K562 (cell line): ENCODE data around the gene RTCA. TPM values are rescaled to one million over a fixed set of nuclear protein-coding genes. Genes with fewer than 3 reads are reported as not detected.

Experiments
- BACH1 ChIP-seq: fragments of 200-800 bp; sonication (Bioruptor generic); IDR thresholded peaks from 2 replicates; pipeline ENCODE4 v1.6.1; 2016; ENCODE audit warnings: missing genetic modification characterization, missing compliant biosample characterization
- BHLHE40 ChIP-seq: IDR thresholded peaks from 2 replicates; pipeline ENCODE4 v1.6.1; 2011; ENCODE audit warnings: low read length, improper control_type of control experiment
- CBX5 ChIP-seq: IDR thresholded peaks from 2 replicates; pipeline ENCODE4 v1.6.1; 2014; ENCODE audit warnings: low read depth, borderline replicate concordance
- CEBPB ChIP-seq: fragments of 450-650 bp; IDR thresholded peaks from 2 replicates; pipeline ENCODE4 v1.6.1; 2016; ENCODE audit warnings: missing genetic modification characterization, missing compliant biosample characterization
- HMG20A ChIP-seq: fragments of 450-650 bp; formaldehyde crosslinking; conservative IDR thresholded peaks from 2 replicates; pipeline ENCODE4 v1.4.0; 2020; ENCODE audit warnings: mild to moderate bottlenecking, mixed read lengths
- POU5F1 ChIP-seq: fragments of 150-350 bp; IDR thresholded peaks from 2 replicates; pipeline ENCODE4 v1.6.1; 2014; ENCODE audit warnings: borderline replicate concordance, low read length, low read depth, mild to moderate bottlenecking; ENCODE audit not compliant: partially characterized antibody
- ZBTB8A ChIP-seq: fragments of 450-650 bp; IDR thresholded peaks from 2 replicates; pipeline ENCODE4 v1.6.1; 2018; ENCODE audit warnings: mild to moderate bottlenecking, moderate library complexity; ENCODE audit not compliant: partially characterized antibody
- ZNF644 ChIP-seq: fragments of 200-800 bp; sonication (Bioruptor generic); IDR thresholded peaks from 2 replicates; pipeline ENCODE4 v1.6.1; 2016; ENCODE audit warnings: low read depth, missing genetic modification characterization, missing compliant biosample characterization
- polyA plus RNA-seq, 8 experiments: library from polyadenylated mRNA; depleted of rRNA in 4 of 8; stranded (reverse) in 5 of 8; unstranded in 3 of 8; fragments of >200 nt; fragmentation: Nextera tagmentation in 2 of 8; fragmentation: Illumina TruSeq in 1 of 8; extraction: Ambion mirVana in 2 of 8; extraction: Trizol in 1 of 8; gene quantifications; 2 replicates each; pipeline versions ENCODE4 v1.2.1 to v1.2.3, GENCODE V29; 2011 to 2014; ENCODE audit warnings: inconsistent platforms in 1 of 8, missing spikeins in 1 of 8
- total RNA-seq, 7 experiments: library from RNA; depleted of rRNA in 6 of 7; stranded (reverse); fragments of >200 nt in 6 of 7; fragmentation: Illumina TruSeq in 2 of 7; extraction: Trizol in 2 of 7; gene quantifications; 2 replicates each; pipeline versions ENCODE4 v1.2.1 to v1.2.3, GENCODE V29; 2011 to 2021; ENCODE audit warnings: low replicate concordance in 1 of 7
- TF ChIP-seq, protein P1 (sequence below): sonication (generic); formaldehyde crosslinking; IDR thresholded peaks from 2 replicates; pipeline ENCODE4 v1.8.0; 2023; ENCODE audit warnings: missing genetic modification reagents, mild to moderate bottlenecking, borderline replicate concordance
- TF ChIP-seq, protein P2 (sequence below): fragments of 450-650 bp; IDR thresholded peaks from 2 replicates; pipeline ENCODE4 v1.6.1; 2016; ENCODE audit warnings: missing biosample characterization, missing genetic modification characterization
- TF ChIP-seq, protein P3 (sequence below): fragments of 450-650 bp; IDR thresholded peaks from 2 replicates; pipeline ENCODE4 v1.6.1; 2017; ENCODE audit warnings: antibody characterized with exemption, mild to moderate bottlenecking
- TF ChIP-seq, protein P4 (sequence below): sonication (generic); formaldehyde crosslinking; IDR thresholded peaks from 2 replicates; pipeline ENCODE4 v1.8.1; 2023; ENCODE audit warnings: mild to moderate bottlenecking, missing genetic modification reagents

The RTCA gene
- total and polyA plus RNA-seq, 9 of the 15 experiments (the other 6 are each of a cell fraction or from before 2014, with no cell fraction given) = 11.6 to 57.2 (median 43.2) TPM

DNA sequence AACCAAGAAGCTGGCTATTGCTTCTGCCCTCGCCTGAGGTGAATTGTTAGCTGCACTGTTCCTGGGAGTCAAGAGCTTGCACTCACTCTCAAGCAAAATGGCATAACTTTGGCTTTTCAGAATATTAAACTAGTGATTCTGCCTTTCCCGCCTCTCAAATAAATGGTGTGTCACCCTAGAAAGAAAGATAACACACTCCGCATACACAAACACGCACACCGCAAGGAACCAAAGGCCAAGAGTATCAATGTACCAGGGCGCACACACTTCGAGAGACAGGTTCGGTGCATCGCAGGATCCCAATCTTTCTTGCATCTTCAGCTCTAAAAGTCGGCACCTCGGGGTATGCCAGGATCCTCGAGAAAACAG is 470 bp upstream of the RTCA start (continued):
- TF ChIP-seq POU5F1 = no peak
- TF ChIP-seq ZBTB8A = no peak
- TF ChIP-seq, protein P1, sequence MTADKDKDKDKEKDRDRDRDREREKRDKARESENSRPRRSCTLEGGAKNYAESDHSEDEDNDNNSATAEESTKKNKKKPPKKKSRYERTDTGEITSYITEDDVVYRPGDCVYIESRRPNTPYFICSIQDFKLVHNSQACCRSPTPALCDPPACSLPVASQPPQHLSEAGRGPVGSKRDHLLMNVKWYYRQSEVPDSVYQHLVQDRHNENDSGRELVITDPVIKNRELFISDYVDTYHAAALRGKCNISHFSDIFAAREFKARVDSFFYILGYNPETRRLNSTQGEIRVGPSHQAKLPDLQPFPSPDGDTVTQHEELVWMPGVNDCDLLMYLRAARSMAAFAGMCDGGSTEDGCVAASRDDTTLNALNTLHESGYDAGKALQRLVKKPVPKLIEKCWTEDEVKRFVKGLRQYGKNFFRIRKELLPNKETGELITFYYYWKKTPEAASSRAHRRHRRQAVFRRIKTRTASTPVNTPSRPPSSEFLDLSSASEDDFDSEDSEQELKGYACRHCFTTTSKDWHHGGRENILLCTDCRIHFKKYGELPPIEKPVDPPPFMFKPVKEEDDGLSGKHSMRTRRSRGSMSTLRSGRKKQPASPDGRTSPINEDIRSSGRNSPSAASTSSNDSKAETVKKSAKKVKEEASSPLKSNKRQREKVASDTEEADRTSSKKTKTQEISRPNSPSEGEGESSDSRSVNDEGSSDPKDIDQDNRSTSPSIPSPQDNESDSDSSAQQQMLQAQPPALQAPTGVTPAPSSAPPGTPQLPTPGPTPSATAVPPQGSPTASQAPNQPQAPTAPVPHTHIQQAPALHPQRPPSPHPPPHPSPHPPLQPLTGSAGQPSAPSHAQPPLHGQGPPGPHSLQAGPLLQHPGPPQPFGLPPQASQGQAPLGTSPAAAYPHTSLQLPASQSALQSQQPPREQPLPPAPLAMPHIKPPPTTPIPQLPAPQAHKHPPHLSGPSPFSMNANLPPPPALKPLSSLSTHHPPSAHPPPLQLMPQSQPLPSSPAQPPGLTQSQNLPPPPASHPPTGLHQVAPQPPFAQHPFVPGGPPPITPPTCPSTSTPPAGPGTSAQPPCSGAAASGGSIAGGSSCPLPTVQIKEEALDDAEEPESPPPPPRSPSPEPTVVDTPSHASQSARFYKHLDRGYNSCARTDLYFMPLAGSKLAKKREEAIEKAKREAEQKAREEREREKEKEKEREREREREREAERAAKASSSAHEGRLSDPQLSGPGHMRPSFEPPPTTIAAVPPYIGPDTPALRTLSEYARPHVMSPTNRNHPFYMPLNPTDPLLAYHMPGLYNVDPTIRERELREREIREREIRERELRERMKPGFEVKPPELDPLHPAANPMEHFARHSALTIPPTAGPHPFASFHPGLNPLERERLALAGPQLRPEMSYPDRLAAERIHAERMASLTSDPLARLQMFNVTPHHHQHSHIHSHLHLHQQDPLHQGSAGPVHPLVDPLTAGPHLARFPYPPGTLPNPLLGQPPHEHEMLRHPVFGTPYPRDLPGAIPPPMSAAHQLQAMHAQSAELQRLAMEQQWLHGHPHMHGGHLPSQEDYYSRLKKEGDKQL (CRISPR knock-in tag) = no peak
- TF ChIP-seq, protein P2, sequence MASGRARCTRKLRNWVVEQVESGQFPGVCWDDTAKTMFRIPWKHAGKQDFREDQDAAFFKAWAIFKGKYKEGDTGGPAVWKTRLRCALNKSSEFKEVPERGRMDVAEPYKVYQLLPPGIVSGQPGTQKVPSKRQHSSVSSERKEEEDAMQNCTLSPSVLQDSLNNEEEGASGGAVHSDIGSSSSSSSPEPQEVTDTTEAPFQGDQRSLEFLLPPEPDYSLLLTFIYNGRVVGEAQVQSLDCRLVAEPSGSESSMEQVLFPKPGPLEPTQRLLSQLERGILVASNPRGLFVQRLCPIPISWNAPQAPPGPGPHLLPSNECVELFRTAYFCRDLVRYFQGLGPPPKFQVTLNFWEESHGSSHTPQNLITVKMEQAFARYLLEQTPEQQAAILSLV (tag) = no peak
- no peak for TF ChIP-seq CBX5
- TF ChIP-seq, protein P3, sequence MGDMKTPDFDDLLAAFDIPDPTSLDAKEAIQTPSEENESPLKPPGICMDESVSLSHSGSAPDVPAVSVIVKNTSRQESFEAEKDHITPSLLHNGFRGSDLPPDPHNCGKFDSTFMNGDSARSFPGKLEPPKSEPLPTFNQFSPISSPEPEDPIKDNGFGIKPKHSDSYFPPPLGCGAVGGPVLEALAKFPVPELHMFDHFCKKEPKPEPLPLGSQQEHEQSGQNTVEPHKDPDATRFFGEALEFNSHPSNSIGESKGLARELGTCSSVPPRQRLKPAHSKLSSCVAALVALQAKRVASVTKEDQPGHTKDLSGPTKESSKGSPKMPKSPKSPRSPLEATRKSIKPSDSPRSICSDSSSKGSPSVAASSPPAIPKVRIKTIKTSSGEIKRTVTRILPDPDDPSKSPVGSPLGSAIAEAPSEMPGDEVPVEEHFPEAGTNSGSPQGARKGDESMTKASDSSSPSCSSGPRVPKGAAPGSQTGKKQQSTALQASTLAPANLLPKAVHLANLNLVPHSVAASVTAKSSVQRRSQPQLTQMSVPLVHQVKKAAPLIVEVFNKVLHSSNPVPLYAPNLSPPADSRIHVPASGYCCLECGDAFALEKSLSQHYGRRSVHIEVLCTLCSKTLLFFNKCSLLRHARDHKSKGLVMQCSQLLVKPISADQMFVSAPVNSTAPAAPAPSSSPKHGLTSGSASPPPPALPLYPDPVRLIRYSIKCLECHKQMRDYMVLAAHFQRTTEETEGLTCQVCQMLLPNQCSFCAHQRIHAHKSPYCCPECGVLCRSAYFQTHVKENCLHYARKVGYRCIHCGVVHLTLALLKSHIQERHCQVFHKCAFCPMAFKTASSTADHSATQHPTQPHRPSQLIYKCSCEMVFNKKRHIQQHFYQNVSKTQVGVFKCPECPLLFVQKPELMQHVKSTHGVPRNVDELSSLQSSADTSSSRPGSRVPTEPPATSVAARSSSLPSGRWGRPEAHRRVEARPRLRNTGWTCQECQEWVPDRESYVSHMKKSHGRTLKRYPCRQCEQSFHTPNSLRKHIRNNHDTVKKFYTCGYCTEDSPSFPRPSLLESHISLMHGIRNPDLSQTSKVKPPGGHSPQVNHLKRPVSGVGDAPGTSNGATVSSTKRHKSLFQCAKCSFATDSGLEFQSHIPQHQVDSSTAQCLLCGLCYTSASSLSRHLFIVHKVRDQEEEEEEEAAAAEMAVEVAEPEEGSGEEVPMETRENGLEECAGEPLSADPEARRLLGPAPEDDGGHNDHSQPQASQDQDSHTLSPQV = peak; percentile 87
- TF ChIP-seq CEBPB (tag) = no peak
- no peak for TF ChIP-seq ZNF644
- no peak for TF ChIP-seq HMG20A (CRISPR knock-in tag)
- no peak for TF ChIP-seq BHLHE40
- TF ChIP-seq BACH1 (tag) = 0 out of 2 replicates have a peak, but pooled peaks have one; percentile 42
- TF ChIP-seq, protein P4, sequence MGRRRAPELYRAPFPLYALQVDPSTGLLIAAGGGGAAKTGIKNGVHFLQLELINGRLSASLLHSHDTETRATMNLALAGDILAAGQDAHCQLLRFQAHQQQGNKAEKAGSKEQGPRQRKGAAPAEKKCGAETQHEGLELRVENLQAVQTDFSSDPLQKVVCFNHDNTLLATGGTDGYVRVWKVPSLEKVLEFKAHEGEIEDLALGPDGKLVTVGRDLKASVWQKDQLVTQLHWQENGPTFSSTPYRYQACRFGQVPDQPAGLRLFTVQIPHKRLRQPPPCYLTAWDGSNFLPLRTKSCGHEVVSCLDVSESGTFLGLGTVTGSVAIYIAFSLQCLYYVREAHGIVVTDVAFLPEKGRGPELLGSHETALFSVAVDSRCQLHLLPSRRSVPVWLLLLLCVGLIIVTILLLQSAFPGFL (CRISPR knock-in tag) = 0 out of 2 replicates have a peak, but pooled peaks have one; percentile 57
